WTC11 (cell line): Measurements from ENCODE around the gene STK39. TPM values are rescaled to one million over a fixed set of nuclear protein-coding genes. Genes with fewer than 3 reads are reported as not detected.
A peak's percentile ranks its signal among the peaks of the same experiment; 100 is the strongest.

ENCODE experiments used
- ATAC-seq: fragments of 200-7000 bp; cut with Tn5 transposase; 2 replicates; pipeline ENCODE4 v1.10.0; 2021; ENCODE audit warnings: mild to moderate bottlenecking, moderate library complexity
- CTCF ChIA-PET: fragments of 300-600 bp; sonication (Branson Sonifier 250); formaldehyde crosslinking; loops from one replicate; lab custom pipeline; 2021; ENCODE audit warnings: antibody characterized with exemption; lab: Charles Lee
- POLR2A ChIA-PET: fragments of 350-600 bp; sonication (Branson Sonifier 250); formaldehyde crosslinking; loops from one replicate; lab custom pipeline; 2021; ENCODE audit warnings: antibody characterized with exemption; lab: Charles Lee
- DNase-seq: peaks from one replicate; pipeline ENCODE4 v3.0.0; 2021; ENCODE audit warnings: low spot score
- H3K27ac Mint-ChIP-seq: 2 replicates; pipeline ENCODE4 v1.8.0; 2021; ENCODE audit warnings: mixed read lengths
- H3K27me3 Mint-ChIP-seq: 2 replicates; pipeline ENCODE4 v1.8.0; 2021; ENCODE audit warnings: low read depth, mild to moderate bottlenecking, moderate library complexity, mixed read lengths
- H3K36me3 Mint-ChIP-seq: 2 replicates; pipeline ENCODE4 v1.8.0; 2021; ENCODE audit warnings: mixed read lengths
- H3K4me1 Mint-ChIP-seq: 2 replicates; pipeline ENCODE4 v1.8.0; 2022; ENCODE audit warnings: mixed read lengths
- H3K4me3 Mint-ChIP-seq: 2 replicates; pipeline ENCODE4 v1.8.0; 2021; ENCODE audit warnings: mild to moderate bottlenecking, moderate library complexity, mixed read lengths
- H3K9me3 Mint-ChIP-seq: 2 replicates; pipeline ENCODE4 v1.8.0; 2021; ENCODE audit warnings: mixed read lengths
- E2F5 ChIP-seq: sonication (generic); formaldehyde crosslinking; IDR thresholded peaks from 2 replicates; pipeline ENCODE4 v1.8.1; 2022; ENCODE audit warnings: mild to moderate bottlenecking, moderate library complexity, missing genetic modification reagents
- ERG ChIP-seq: fragments of 250-450 bp; sonication (Bioruptor Pico); IDR thresholded peaks from 2 replicates; pipeline ENCODE4 v1.8.0; 2021; ENCODE audit warnings: mild to moderate bottlenecking
- ETV6 ChIP-seq: sonication (generic); formaldehyde crosslinking; IDR thresholded peaks from 2 replicates; pipeline ENCODE4 v1.8.1; 2022; ENCODE audit warnings: mild to moderate bottlenecking, missing genetic modification reagents
- FOXK1 ChIP-seq: sonication (generic); formaldehyde crosslinking; IDR thresholded peaks from 2 replicates; pipeline ENCODE4 v1.8.0; 2022; ENCODE audit warnings: mild to moderate bottlenecking, moderate library complexity, missing genetic modification reagents
- NFATC4 ChIP-seq: fragments of 250-450 bp; sonication (Bioruptor Pico); IDR thresholded peaks from 2 replicates; pipeline ENCODE4 v1.9.0; 2021; ENCODE audit warnings: mild to moderate bottlenecking
- PRDM15 ChIP-seq: sonication (generic); formaldehyde crosslinking; IDR thresholded peaks from 2 replicates; pipeline ENCODE4 v1.8.0; 2022; ENCODE audit warnings: missing genetic modification reagents
- PRRX2 ChIP-seq: fragments of 250-450 bp; sonication (Bioruptor Pico); IDR thresholded peaks from 2 replicates; pipeline ENCODE4 v1.8.0; 2021; ENCODE audit warnings: mild to moderate bottlenecking
- RELA ChIP-seq: sonication (generic); formaldehyde crosslinking; IDR thresholded peaks from 2 replicates; pipeline ENCODE4 v1.8.1; 2022; ENCODE audit warnings: missing genetic modification reagents, mild to moderate bottlenecking, borderline replicate concordance
- ZNF138 ChIP-seq: sonication (generic); formaldehyde crosslinking; conservative IDR thresholded peaks from 2 replicates; pipeline ENCODE4 v1.8.1; 2022; ENCODE audit warnings: mild to moderate bottlenecking, moderate library complexity, missing genetic modification reagents
- ZNF232 ChIP-seq: sonication (generic); formaldehyde crosslinking; IDR thresholded peaks from 2 replicates; pipeline ENCODE4 v1.8.0; 2022; ENCODE audit warnings: mild to moderate bottlenecking, missing genetic modification reagents
- total RNA-seq: library from RNA; stranded (reverse); gene quantifications from 3 replicates; pipeline ENCODE4 v1.2.3, GENCODE V29; 2021
- TF ChIP-seq, protein P1 (sequence below): fragments of 200-600 bp; IDR thresholded peaks from 2 replicates; pipeline ENCODE4 v1.8.0; 2022; ENCODE audit warnings: antibody characterized with exemption
- TF ChIP-seq, protein P2 (sequence below): fragments of 250-450 bp; sonication (Bioruptor Pico); IDR thresholded peaks from 2 replicates; pipeline ENCODE4 v1.9.0; 2021; ENCODE audit warnings: mild to moderate bottlenecking, borderline replicate concordance
- TF ChIP-seq, protein P3 (sequence below): sonication (generic); formaldehyde crosslinking; IDR thresholded peaks from 2 replicates; pipeline ENCODE4 v1.8.0; 2022; ENCODE audit warnings: mild to moderate bottlenecking, missing genetic modification reagents
- TF ChIP-seq, protein P4 (sequence below): sonication (generic); formaldehyde crosslinking; IDR thresholded peaks from 2 replicates; pipeline ENCODE4 v1.8.0; 2022; ENCODE audit warnings: mild to moderate bottlenecking, missing genetic modification reagents
- TF ChIP-seq, protein P5 (sequence below): sonication (generic); formaldehyde crosslinking; IDR thresholded peaks from 2 replicates; pipeline ENCODE4 v1.8.1; 2022; ENCODE audit warnings: mild to moderate bottlenecking, missing genetic modification reagents, moderate library complexity, borderline replicate concordance
- TF ChIP-seq, protein P6 (sequence below): sonication (generic); formaldehyde crosslinking; IDR thresholded peaks from 2 replicates; pipeline ENCODE4 v1.8.1; 2022; ENCODE audit warnings: low read depth, missing genetic modification reagents, borderline replicate concordance

Gene STK39
- total RNA-seq, 1 experiment from 2014 or later = 20.5 TPM

DNA sequence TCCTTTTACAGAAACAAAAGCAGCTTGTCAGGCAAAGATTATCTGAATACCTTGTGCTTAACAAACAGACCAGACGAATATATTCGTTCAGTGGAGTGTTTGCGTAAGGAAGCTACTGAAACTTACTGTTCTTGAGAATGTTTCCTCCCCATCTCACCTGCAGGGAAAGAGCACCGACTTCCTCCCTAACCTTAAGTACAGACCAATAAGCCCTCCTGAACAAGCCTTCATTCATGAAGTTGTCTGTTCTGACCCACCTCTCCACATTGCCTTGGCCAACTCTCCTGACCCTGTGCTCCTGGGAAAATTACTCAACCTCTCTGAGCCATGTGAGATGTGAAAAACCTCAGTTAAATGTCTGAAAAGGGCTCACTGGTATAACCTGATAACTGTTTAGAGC lies 35.2 kb downstream of the STK39 start:
- ChIA-PET CTCF (no interaction called here), POLR2A (no interaction called here)
- Mint-ChIP-seq H3K27ac (peak overlapping the region; percentile 1; the same call in 1 of the 2 replicates), H3K4me3 (no peak overlapping the region), H3K9me3 (no peaks in the 10 kb centered on the region), H3K4me1 (peaks cover 12% of the 10 kb centered on the region), H3K36me3 (no peaks in the 10 kb centered on the region), H3K27me3 (no peaks in the 10 kb centered on the region)
- ATAC-seq (peak; percentile 71), DNase-seq (no peak)
- TF ChIP-seq ZNF232 (CRISPR knock-in tag) = no peak
- TF ChIP-seq E2F5 (CRISPR knock-in tag) = no peak

GRCh38 chr2:168211664-168212163 lies 35.7 kb downstream of the STK39 start:
- ChIA-PET POLR2A (no interaction called here), CTCF (no interaction called here)
- no peak overlapping the region; the same call in 1 of the 2 replicates for H3K27ac Mint-ChIP-seq
- no peak overlapping the region for H3K4me3 Mint-ChIP-seq
- no peak for DNase-seq
- ATAC-seq = no peak
- H3K27me3 Mint-ChIP-seq = no peaks in the 10 kb centered on the region
- H3K4me1 Mint-ChIP-seq = peaks cover 12% of the 10 kb centered on the region
- no peaks in the 10 kb centered on the region for H3K36me3 Mint-ChIP-seq
- H3K9me3 Mint-ChIP-seq = no peaks in the 10 kb centered on the region
- TF ChIP-seq, protein P1, sequence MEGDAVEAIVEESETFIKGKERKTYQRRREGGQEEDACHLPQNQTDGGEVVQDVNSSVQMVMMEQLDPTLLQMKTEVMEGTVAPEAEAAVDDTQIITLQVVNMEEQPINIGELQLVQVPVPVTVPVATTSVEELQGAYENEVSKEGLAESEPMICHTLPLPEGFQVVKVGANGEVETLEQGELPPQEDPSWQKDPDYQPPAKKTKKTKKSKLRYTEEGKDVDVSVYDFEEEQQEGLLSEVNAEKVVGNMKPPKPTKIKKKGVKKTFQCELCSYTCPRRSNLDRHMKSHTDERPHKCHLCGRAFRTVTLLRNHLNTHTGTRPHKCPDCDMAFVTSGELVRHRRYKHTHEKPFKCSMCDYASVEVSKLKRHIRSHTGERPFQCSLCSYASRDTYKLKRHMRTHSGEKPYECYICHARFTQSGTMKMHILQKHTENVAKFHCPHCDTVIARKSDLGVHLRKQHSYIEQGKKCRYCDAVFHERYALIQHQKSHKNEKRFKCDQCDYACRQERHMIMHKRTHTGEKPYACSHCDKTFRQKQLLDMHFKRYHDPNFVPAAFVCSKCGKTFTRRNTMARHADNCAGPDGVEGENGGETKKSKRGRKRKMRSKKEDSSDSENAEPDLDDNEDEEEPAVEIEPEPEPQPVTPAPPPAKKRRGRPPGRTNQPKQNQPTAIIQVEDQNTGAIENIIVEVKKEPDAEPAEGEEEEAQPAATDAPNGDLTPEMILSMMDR = no peak
- TF ChIP-seq ZNF232 (CRISPR knock-in tag) (no peak), ETV6 (CRISPR knock-in tag) (no peak), ZNF138 (CRISPR knock-in tag) (no peak), FOXK1 (CRISPR knock-in tag) (no peak), ERG (no peak), PRDM15 (no peak), NFATC4 (CRISPR knock-in tag) (no peak), RELA (CRISPR knock-in tag) (no peak), PRRX2 (CRISPR knock-in tag) (no peak)
- TF ChIP-seq, protein P2, sequence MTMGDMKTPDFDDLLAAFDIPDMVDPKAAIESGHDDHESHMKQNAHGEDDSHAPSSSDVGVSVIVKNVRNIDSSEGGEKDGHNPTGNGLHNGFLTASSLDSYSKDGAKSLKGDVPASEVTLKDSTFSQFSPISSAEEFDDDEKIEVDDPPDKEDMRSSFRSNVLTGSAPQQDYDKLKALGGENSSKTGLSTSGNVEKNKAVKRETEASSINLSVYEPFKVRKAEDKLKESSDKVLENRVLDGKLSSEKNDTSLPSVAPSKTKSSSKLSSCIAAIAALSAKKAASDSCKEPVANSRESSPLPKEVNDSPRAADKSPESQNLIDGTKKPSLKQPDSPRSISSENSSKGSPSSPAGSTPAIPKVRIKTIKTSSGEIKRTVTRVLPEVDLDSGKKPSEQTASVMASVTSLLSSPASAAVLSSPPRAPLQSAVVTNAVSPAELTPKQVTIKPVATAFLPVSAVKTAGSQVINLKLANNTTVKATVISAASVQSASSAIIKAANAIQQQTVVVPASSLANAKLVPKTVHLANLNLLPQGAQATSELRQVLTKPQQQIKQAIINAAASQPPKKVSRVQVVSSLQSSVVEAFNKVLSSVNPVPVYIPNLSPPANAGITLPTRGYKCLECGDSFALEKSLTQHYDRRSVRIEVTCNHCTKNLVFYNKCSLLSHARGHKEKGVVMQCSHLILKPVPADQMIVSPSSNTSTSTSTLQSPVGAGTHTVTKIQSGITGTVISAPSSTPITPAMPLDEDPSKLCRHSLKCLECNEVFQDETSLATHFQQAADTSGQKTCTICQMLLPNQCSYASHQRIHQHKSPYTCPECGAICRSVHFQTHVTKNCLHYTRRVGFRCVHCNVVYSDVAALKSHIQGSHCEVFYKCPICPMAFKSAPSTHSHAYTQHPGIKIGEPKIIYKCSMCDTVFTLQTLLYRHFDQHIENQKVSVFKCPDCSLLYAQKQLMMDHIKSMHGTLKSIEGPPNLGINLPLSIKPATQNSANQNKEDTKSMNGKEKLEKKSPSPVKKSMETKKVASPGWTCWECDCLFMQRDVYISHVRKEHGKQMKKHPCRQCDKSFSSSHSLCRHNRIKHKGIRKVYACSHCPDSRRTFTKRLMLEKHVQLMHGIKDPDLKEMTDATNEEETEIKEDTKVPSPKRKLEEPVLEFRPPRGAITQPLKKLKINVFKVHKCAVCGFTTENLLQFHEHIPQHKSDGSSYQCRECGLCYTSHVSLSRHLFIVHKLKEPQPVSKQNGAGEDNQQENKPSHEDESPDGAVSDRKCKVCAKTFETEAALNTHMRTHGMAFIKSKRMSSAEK (CRISPR knock-in tag) = no peak
- TF ChIP-seq, protein P3, sequence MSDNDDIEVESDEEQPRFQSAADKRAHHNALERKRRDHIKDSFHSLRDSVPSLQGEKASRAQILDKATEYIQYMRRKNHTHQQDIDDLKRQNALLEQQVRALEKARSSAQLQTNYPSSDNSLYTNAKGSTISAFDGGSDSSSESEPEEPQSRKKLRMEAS (CRISPR knock-in tag) = no peak
- TF ChIP-seq, protein P4, sequence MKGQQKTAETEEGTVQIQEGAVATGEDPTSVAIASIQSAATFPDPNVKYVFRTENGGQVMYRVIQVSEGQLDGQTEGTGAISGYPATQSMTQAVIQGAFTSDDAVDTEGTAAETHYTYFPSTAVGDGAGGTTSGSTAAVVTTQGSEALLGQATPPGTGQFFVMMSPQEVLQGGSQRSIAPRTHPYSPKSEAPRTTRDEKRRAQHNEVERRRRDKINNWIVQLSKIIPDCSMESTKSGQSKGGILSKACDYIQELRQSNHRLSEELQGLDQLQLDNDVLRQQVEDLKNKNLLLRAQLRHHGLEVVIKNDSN = no peak
- TF ChIP-seq, protein P5, sequence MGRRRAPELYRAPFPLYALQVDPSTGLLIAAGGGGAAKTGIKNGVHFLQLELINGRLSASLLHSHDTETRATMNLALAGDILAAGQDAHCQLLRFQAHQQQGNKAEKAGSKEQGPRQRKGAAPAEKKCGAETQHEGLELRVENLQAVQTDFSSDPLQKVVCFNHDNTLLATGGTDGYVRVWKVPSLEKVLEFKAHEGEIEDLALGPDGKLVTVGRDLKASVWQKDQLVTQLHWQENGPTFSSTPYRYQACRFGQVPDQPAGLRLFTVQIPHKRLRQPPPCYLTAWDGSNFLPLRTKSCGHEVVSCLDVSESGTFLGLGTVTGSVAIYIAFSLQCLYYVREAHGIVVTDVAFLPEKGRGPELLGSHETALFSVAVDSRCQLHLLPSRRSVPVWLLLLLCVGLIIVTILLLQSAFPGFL (CRISPR knock-in tag) = no peak
- TF ChIP-seq, protein P6, sequence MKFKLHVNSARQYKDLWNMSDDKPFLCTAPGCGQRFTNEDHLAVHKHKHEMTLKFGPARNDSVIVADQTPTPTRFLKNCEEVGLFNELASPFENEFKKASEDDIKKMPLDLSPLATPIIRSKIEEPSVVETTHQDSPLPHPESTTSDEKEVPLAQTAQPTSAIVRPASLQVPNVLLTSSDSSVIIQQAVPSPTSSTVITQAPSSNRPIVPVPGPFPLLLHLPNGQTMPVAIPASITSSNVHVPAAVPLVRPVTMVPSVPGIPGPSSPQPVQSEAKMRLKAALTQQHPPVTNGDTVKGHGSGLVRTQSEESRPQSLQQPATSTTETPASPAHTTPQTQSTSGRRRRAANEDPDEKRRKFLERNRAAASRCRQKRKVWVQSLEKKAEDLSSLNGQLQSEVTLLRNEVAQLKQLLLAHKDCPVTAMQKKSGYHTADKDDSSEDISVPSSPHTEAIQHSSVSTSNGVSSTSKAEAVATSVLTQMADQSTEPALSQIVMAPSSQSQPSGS (CRISPR knock-in tag) = no peak
